GM21423 (cell line): ENCODE measurements around the gene ANO10.
"Not testable (repeated sequence)": the region's sequence is repeated elsewhere in the genome, so short reads cannot be mapped to it uniquely, and the experiment has no call there.

Source experiments
- ATAC-seq: cut with Tn5 transposase; IDR thresholded peaks from one replicate; pipeline ENCODE4 v1.9.1; 2021; ENCODE audit warnings: mild to moderate bottlenecking, moderate library complexity; ENCODE audit not compliant: unreplicated experiment

ANO10 gene

GRCh38 chr3:43356033-43356432 lies 265.8 kb downstream of the ANO10 start:
- ATAC-seq: not testable (repeated sequence)

DNA sequence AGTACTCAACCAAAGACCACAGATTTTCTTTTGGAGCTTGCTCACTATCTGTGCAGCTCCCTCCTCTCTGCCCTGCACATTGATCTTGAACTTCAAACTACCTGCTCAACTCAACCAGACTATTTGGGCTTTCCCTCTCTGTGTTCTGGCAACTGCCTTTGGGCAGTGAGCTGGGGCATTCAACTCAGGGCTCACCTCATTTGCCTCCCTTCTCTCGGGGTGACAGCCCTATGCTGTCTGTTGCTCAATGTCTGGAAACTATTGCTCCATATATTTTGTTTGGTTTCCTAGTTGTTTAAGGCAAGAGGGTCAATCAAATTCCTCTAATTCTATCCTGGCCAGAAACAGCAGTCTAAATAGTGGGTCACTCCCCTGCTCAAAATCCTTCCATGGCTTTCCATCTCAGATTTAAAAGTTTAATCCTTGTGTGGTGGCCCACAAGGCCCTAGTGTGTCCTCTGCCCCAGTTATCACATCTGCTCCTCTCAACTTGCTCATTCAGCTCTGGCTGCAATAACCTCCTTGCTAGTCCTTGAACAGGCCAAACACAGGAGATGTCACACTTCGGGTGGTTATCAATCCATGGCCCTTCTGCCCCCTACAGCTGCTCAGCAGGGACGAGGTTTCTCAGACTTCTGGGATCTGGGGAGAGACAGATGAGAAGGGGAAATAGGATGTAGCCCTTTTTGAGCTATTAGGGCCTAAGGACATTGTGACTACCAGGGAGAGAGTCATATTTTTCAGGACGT lies 267.7 kb downstream of the ANO10 start:
- ATAC-seq: no peak

GRCh38 chr3:43353393-43353792 lies 268.4 kb downstream of the ANO10 start:
- no peak for ATAC-seq

DNA sequence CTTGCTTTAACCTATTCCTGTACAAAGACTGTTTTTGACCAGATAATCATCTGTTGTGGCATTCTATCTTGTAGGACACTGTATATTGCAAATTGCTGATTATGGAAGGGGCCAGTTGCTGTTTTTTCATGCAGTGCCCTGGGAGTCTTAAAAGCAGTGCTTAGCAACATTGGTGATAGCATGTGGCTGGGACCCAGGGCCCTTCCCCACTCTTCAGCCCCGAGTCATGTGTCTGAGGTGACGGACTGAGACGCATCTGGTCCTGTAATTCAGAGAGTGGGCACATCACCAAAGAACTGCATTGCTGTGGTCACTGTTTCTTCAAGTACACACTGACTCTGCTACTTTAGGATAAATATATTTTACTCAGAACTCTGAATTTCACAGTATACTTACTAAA lies 272.1 kb downstream of the ANO10 start:
- no peak for ATAC-seq

- ATAC-seq: no peak
Measured at GRCh38 chr3:43348852-43349574, 272.8 kb downstream of the ANO10 start.

GRCh38 chr3:43348350-43348749 lies 273.5 kb downstream of the ANO10 start:
- ATAC-seq: no peak

DNA sequence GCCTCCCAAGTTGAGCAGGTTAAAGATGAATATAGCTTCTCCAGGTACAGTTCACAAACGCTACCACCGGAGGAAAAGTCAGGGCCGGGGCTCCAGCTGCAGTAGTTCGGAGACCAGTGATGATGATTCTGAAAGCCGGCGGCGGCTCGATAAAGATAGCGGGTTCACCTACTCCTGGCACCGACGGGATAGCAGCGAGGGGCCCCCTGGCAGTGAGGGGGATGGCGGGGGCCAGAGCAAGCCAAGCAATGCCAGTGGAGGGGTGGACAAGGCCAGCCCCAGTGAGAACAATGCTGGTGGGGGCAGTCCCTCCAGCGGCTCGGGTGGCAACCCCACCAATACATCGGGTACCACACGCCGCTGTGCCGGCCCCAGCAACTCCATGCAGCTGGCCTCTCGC lies 274.0 kb downstream of the ANO10 start:
- no peak for ATAC-seq

GRCh38 chr3:43346978-43347749 lies 274.6 kb downstream of the ANO10 start:
- no peak for ATAC-seq

- no peak for ATAC-seq
Measured at GRCh38 chr3:43345877-43346276, 275.9 kb downstream of the ANO10 start.

DNA sequence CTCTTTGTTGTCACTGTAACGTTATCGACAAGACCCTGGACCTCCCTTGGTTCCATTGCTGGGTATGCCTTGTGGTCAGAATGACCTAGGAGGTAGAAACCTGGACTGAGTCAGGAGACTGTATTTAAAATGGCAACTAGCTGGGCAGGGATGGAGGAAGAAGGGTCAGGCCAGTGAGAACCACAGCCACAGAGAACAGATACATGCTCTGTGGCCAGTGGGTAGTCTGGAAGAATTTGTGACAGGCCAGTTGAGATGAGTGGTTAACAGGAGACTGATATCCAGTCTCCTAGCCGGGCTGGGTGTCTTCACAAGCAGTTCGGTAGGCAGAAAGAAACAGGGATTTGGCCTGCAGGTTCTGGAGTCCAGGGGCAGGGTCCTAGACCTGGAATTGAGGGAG lies 276.6 kb downstream of the ANO10 start:
- ATAC-seq: no peak

DNA sequence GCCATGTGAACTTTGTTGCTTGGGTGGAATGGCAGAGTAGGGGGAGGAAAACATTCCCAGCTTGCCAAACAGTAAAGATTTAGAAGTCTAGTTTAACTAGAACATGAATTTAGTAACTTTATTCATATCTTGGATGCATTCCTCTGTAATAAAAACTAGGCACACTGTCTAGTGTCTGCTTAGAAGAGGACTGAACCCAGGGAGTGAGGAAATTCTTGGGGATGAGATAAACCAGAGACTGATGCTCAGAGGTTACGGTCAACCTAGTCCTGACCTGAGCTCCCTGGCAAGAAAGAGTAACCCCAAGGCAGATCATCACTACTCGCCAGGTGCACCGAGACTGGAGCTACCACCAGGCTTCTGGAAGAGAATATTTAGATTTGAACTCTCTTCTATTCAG lies 277.3 kb downstream of the ANO10 start:
- no peak for ATAC-seq

DNA sequence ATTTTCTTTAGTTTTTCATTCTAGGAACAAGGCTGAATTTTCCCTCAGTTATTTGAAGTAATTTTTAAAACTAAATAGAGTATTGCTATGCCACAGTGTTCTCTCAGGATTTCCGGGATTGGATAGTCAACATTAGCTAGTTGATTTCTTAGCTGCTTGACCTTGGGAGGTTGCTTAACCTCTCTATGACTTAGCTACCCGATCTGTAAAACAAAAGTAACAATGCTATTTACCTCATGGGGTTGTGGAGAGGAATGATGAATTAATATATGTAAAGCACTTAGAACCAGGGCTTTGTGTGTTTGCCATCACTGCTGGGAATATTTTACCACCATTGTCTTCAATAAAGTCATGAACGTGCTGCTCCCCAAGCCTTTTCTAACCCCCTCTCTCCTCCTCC lies 278.0 kb downstream of the ANO10 start:
- no peak for ATAC-seq

DNA sequence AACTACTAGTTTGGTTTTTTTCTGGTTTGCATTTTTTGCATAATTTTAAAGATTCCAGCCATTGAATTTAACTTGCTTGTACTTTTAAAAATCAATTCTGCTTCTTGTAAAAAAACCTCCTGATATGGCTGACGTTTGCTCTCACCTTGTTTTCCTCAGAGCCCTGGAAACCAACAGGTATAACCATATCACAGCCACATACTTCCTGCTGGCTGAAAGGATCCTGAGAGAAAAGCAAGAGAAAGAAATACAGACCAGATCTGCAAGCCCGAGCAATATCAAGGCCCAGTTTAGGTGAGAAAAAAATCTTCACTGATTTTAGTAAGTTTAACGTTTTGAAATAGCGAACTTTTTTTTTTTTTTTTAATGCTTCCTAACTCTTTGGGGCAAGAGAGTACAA lies 278.6 kb downstream of the ANO10 start:
- no peak for ATAC-seq

DNA sequence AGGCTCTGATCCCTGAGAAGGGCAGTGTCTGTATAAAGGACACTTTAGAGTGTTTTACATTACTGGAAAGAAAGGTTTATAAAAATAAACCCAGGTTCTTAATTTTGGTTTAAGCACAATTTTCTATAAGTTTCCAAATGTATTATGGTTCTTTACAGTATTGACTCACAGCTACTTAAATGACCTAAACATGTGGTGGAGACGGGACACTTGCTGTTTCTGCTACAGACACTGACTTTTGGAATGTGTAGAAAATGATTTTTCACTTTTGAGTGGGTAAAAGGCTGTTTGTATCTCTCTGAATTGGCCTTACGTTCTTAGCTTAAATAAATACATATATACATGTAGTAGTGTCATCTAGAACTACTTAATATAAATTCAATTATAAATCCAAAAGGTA lies 280.0 kb downstream of the ANO10 start:
- ATAC-seq: no peak

DNA sequence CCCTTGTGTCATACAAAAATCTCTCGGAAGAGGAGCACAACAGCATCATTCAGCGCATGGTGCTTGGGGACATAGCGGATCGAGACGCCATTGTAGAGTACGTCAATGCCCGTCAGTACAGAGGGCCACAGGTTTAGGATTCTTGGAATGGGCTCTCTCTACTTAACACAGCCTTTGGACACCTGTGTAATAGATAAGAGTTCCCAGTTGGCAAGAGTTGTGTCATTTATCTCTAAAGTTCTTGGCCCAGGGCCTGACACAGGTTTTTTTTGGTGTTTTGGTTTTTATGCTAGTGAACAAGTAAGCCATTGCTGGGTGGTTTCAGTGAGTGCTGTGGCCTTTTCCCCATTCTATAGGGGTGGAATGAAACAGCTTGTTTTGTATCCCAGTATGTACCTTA lies 281.4 kb downstream of the ANO10 start:
- ATAC-seq: no peak

GRCh38 chr3:43338295-43338694 lies 283.5 kb downstream of the ANO10 start:
- ATAC-seq: no peak

GRCh38 chr3:43335799-43336198 lies 286.0 kb downstream of the ANO10 start:
- ATAC-seq: no peak

DNA sequence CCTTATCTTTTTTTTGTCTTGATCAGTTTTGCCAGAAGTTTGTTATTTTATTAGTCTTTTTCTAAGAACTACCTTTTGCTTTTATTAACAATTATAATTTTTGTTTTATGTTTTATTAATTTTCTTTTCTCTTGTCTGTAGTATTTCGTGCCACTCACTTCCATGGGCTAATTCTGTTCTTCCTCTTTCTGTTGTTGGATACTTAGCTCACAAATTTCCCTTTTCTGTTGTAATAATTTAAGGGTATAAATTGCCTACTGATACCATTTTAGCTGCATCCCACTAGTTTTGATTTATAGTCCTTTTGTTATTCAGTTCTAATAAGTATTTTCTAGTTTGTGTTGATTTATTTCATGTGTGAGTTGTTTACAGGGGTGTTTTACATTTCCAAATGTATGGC lies 286.8 kb downstream of the ANO10 start:
- no peak for ATAC-seq

- no peak for ATAC-seq
Measured at GRCh38 chr3:43331381-43331780, 290.4 kb downstream of the ANO10 start.

GRCh38 chr3:43330981-43331380 lies 290.8 kb downstream of the ANO10 start:
- ATAC-seq: no peak

GRCh38 chr3:43328653-43329052 lies 293.2 kb downstream of the ANO10 start:
- no peak for ATAC-seq

DNA sequence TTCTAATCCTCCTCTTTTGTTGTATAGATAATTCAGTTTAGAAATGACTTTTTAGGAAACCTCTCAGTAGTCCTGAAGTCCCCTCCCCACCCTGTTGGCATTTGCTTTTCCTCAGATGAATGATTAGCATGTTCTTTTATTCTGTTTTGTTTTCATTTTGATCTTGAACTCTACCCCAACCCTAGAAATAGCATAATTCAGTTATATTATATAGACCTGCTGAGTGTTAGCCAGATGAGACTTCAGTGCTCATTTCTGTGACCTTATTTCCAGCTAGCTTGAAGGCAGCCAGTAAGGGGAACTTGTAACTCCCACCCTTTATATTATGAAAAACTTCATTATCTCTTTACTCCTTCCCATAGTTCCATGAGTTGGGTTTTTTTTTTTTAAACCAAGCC lies 294.2 kb downstream of the ANO10 start:
- ATAC-seq: no peak
